GM12878 (cell line): ENCODE data around the gene ROR2. TPM values are rescaled to one million over a fixed set of nuclear protein-coding genes. Genes with fewer than 3 reads are reported as not detected.

ENCODE experiments used
- ATAC-seq: fragments of 200-7000 bp; cut with Tn5 transposase; 3 replicates; pipeline ENCODE4 v1.9.1; 2020; ENCODE audit warnings: mild to moderate bottlenecking, moderate library complexity
- BruUV-seq: library from RNA; stranded (reverse); fragments of 400-500 nt; replicated peaks from 2 replicates; lab custom pipeline; 2021; lab: Mats Ljungman, UMichigan
- CTCF ChIA-PET: fragments of 300-600 bp; sonication (Branson Sonifier 250); formaldehyde crosslinking; extraction: SDS; loops from one replicate; lab custom pipeline; 2021; ENCODE audit warnings: inconsistent platforms; lab: Yijun Ruan, JAX
- POLR2A ChIA-PET: fragments of 350-600 bp; formaldehyde crosslinking; extraction: SDS; loops from one replicate; lab custom pipeline; 2021; ENCODE audit warnings: inconsistent platforms; lab: Charles Lee
- RAD21 ChIA-PET: fragments of 300-600 bp; sonication (Branson Sonifier 250); formaldehyde crosslinking; loops from one replicate; lab custom pipeline; 2023; ENCODE audit warnings: antibody characterized with exemption; ENCODE audit not compliant: unreplicated experiment; lab: Charles Lee
- SMC1A ChIA-PET: fragments of 300-600 bp; sonication (Branson Sonifier 250); formaldehyde crosslinking; loops from one replicate; lab custom pipeline; 2023; ENCODE audit not compliant: unreplicated experiment, uncharacterized antibody; lab: Charles Lee
- DNase-seq: peaks from one replicate; pipeline ENCODE4 v3.0.0-alpha.2; 2011; ENCODE audit warnings: low read depth, low spot score
- FAIRE-seq: peaks from 3 replicates; lab custom pipeline; 2011; peaks lifted over from hg19 to GRCh38; lab: Jason Lieb, UNC
- H2AFZ ChIP-seq: 2 replicates; pipeline ENCODE4 v1.6.0; 2011; ENCODE audit warnings: low read depth, low read length, control low read depth; ENCODE audit not compliant: control insufficient read depth
- H3K27ac ChIP-seq: 2 replicates; pipeline ENCODE4 v1.5.1; 2011; ENCODE audit warnings: control low read depth; ENCODE audit not compliant: control insufficient read depth, insufficient read depth
- H3K27me3 ChIP-seq, 2 experiments: replicated peaks in 1 of 2; 2 replicates each; pipeline versions ENCODE4 v1.6.0 to v1.6.1; 2011; ENCODE audit warnings: low read length in 1 of 2; ENCODE audit not compliant: control insufficient read depth in 2 of 2, insufficient read depth in 2 of 2
- H3K36me3 ChIP-seq, 2 experiments: 2 replicates each; pipeline ENCODE4 v1.5.1; 2011; ENCODE audit warnings: low read length in 1 of 2; ENCODE audit not compliant: control insufficient read depth in 2 of 2, insufficient read depth in 2 of 2
- H3K4me1 ChIP-seq: 2 replicates; pipeline ENCODE4 v1.6.1; 2011; ENCODE audit warnings: mild to moderate bottlenecking, low read length, moderate library complexity, mixed read lengths; ENCODE audit not compliant: control insufficient read depth, insufficient read depth
- H3K4me2 ChIP-seq: 2 replicates; pipeline ENCODE4 v1.6.0; 2011; ENCODE audit warnings: control low read depth; ENCODE audit not compliant: control insufficient read depth, insufficient read depth
- H3K4me3 ChIP-seq: fragments of 200-600 bp; sonication (generic); 2 replicates; pipeline ENCODE4 v1.5.1; 2016
- H3K79me2 ChIP-seq: 2 replicates; pipeline ENCODE4 v1.6.0; 2011; ENCODE audit warnings: low read length; ENCODE audit not compliant: control insufficient read depth, insufficient read depth
- H3K9ac ChIP-seq: 2 replicates; pipeline ENCODE4 v1.8.0; 2011; ENCODE audit warnings: low read length, control low read depth, mixed read lengths; ENCODE audit not compliant: control insufficient read depth, insufficient read depth
- H3K9me3 ChIP-seq: replicated peaks from 3 replicates; pipeline ENCODE4 v1.5.1; 2011; ENCODE audit warnings: mild to moderate bottlenecking, low read length; ENCODE audit not compliant: control insufficient read depth, insufficient read depth
- H4K20me1 ChIP-seq: 2 replicates; pipeline ENCODE4 v1.6.0; 2011; ENCODE audit not compliant: control insufficient read depth, insufficient read depth
- CBX3 ChIP-seq: fragments of 200-600 bp; sonication (generic); IDR thresholded peaks from 2 replicates; pipeline ENCODE4 v1.6.1; 2016; ENCODE audit warnings: low read depth, borderline replicate concordance
- NFYA ChIP-seq: IDR thresholded peaks from 2 replicates; pipeline ENCODE4 v1.6.1; 2011; ENCODE audit warnings: low read depth, mild to moderate bottlenecking, low read length, improper control_type of control experiment, borderline replicate concordance
- RAD21 ChIP-seq: IDR thresholded peaks from 2 replicates; pipeline ENCODE4 v1.6.1; 2011; ENCODE audit warnings: mild to moderate bottlenecking, low read depth, low read length, moderate library complexity; ENCODE audit not compliant: insufficient read depth
- RAD51 ChIP-seq: fragments of 450-650 bp; IDR thresholded peaks from 2 replicates; pipeline ENCODE4 v1.6.1; 2016; ENCODE audit warnings: moderate library complexity, mild to moderate bottlenecking, inconsistent platforms
- RELA ChIP-seq: fragments of 450-650 bp; IDR thresholded peaks from 2 replicates; pipeline ENCODE4 v1.8.0; 2014; ENCODE audit warnings: borderline replicate concordance; ENCODE audit not compliant: partially characterized antibody
- SMC3 ChIP-seq: IDR thresholded peaks from 2 replicates; pipeline ENCODE4 v1.6.1; 2011; ENCODE audit warnings: low read length, improper control_type of control experiment, borderline replicate concordance
- TCF7 ChIP-seq: IDR thresholded peaks from 2 replicates; pipeline ENCODE4 v1.6.1; 2014; ENCODE audit warnings: antibody characterized with exemption, borderline replicate concordance
- WGBS: methylation state at CpG from one replicate; pipeline ENCODE4 v1.1.6; 2016; ENCODE audit warnings: low lambda C conversion rate; ENCODE audit not compliant: insufficient replicate concordance, insufficient coverage; ENCODE audit errors: missing lambda C conversion rate; 5-methylcytosine and 5-hydroxymethylcytosine counted together
- in situ Hi-C: fragments of 300-500 bp; cut with MboI; formaldehyde crosslinking; loops from 9 replicates; pipeline ENCODE4 v1.14.3; 2018; ENCODE audit warnings: mixed read lengths
- intact Hi-C: fragments of 100-400 bp; cut with micrococcal nuclease; formaldehyde crosslinking; loops from one replicate; pipeline ENCODE4 v1.14.2; 2022; ENCODE audit not compliant: unreplicated experiment
- polyA plus RNA-seq, 11 experiments: library from polyadenylated mRNA; depleted of rRNA in 4 of 11; unstranded in 6 of 11; stranded (reverse) in 5 of 11; fragments of >200 nt; fragmentation: Nextera tagmentation in 4 of 11; fragmentation: Illumina TruSeq in 1 of 11; extraction: Ambion mirVana in 4 of 11; extraction: Trizol in 1 of 11; gene quantifications; 1 replicate in 1 of 11; 2 replicates in 10 of 11; pipeline versions ENCODE4 v1.2.1 to v1.2.3, GENCODE V29; 2011 to 2016; ENCODE audit warnings: inconsistent platforms in 2 of 11, missing spikeins in 2 of 11, low read depth in 1 of 11
- total RNA-seq, 4 experiments: library from RNA; depleted of rRNA in 3 of 4; stranded (reverse); fragments of >200 nt in 3 of 4; fragmentation: Illumina TruSeq in 1 of 4; extraction: Trizol in 1 of 4; gene quantifications; 2 replicates each; pipeline versions ENCODE4 v1.2.1 to v1.2.3, GENCODE V29; 2013 to 2021
- TF ChIP-seq, protein P1 (sequence below), 3 experiments: IDR thresholded peaks in 2 of 3; conservative IDR thresholded peaks in 1 of 3; 2 replicates each; pipeline ENCODE4 v1.5.1; 2011; ENCODE audit warnings: low read depth in 3 of 3, low read length in 3 of 3, mild to moderate bottlenecking in 3 of 3, control low read depth in 2 of 3, moderate library complexity in 2 of 3, inconsistent platforms in 1 of 3, mixed read lengths in 1 of 3; ENCODE audit not compliant: control insufficient read depth in 2 of 3, insufficient read depth in 1 of 3; ENCODE audit errors: extremely low read depth in 1 of 3
- TF ChIP-seq, protein P2 (sequence below): IDR thresholded peaks from 2 replicates; pipeline ENCODE4 v1.6.1; 2012; ENCODE audit warnings: low read depth, low read length, improper control_type of control experiment

ROR2 gene
- total and polyA plus RNA-seq, 10 of the 15 experiments (the other 5 are each of a cell fraction or from before 2014, with no cell fraction given), result 0.03 to 0.05 TPM; not detected in 8

- Histone ChIP-seq H3K27me3 (0 out of 4 replicates have a peak, but pooled peaks cover 0 to 5% of the 10 kb centered on the region in 2 experiments), H3K79me2 (no peaks in the 10 kb centered on the region), H3K36me3 (no peaks in the 10 kb centered on the region), H3K4me3 (no peak overlapping the region), H3K4me2 (no peak overlapping the region), H4K20me1 (no peaks in the 10 kb centered on the region), H3K4me1 (no peaks in the 10 kb centered on the region), H3K27ac (no peak overlapping the region), H3K9ac (no peak overlapping the region), H2AFZ (no peak overlapping the region), H3K9me3 (no peaks in the 10 kb centered on the region)
- ChIA-PET RAD21 (no interaction called here), SMC1A (no interaction called here), CTCF (interaction anchor here (1.1 kb wide), 1 partner anchor 20 kb away, joined by 3 read pairs; no protein-coding TSS in a partner anchor), POLR2A (no interaction called here)
- intact Hi-C loops, result no loop called here
- no peak for ATAC-seq
- in situ Hi-C loops, result no loop called here
- 55% methylated on average over 5 of the region's 5 CpGs for WGBS
- no peak for FAIRE-seq
- no peak for DNase-seq
- TF ChIP-seq NFYA (no peak), TCF7 (no peak), RELA (no peak)
- TF ChIP-seq, all 136 proteins: peak for 0
- BruUV-seq, result no TSS peak
Observed at GRCh38 chr9:91958174-91958573, 8.1 kb upstream of the ROR2 start.

DNA sequence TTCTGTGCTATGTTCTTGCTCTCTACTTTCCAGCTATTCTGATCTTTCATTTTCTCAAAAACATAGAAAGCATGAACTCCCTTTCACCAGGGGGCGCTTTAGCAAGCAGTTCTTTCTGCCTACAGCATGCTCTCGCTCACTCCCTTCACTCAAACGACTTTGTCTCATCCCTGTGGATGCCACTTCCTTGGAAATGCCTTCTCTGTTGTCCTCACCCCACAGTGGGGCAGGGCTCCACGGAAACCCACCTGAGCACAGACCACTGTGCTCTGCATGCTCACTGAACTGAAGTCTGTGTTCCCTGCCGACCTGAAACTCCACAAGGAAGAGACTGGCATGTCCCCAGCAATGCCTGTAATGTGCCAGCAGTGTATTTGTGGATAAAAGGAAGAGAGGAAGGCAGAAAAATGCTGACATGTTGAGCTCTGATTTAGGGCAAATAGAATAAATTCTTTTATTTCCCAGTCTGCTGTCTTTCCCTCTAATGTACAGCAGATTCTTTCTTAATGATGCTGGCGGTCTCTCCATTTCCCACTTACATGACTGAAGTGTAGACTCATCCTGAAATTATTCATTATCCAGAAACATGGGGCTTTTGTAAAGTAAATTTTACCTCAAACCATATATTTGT lies 4.9 kb upstream of the ROR2 start:
- no peaks in the 10 kb centered on the region for H3K9me3 ChIP-seq
- FAIRE-seq (peak; percentile 47), ATAC-seq (peak; percentile 56), DNase-seq (no peak)
- peaks cover 8 to 15% of the 10 kb centered on the region in 2 experiments; a peak in 3 of 4 replicates for H3K27me3 ChIP-seq
- no peak overlapping the region for H3K9ac ChIP-seq
- in situ Hi-C loops, result no loop called here
- H4K20me1 ChIP-seq, result no peaks in the 10 kb centered on the region
- no peaks in the 10 kb centered on the region for H3K4me1 ChIP-seq
- 15% methylated on average over 6 of the region's 6 CpGs for WGBS
- H3K4me3 ChIP-seq, result no peak overlapping the region
- no TSS peak for BruUV-seq
- intact Hi-C loops, result no loop called here
- no peaks in the 10 kb centered on the region for H3K79me2 ChIP-seq
- TF ChIP-seq SMC3 (peak; percentile 31; the same call in 1 of the 2 replicates), CBX3 (no peak), RAD21 (peak; percentile 35), RAD51 (no peak)
- TF ChIP-seq, protein P1, sequence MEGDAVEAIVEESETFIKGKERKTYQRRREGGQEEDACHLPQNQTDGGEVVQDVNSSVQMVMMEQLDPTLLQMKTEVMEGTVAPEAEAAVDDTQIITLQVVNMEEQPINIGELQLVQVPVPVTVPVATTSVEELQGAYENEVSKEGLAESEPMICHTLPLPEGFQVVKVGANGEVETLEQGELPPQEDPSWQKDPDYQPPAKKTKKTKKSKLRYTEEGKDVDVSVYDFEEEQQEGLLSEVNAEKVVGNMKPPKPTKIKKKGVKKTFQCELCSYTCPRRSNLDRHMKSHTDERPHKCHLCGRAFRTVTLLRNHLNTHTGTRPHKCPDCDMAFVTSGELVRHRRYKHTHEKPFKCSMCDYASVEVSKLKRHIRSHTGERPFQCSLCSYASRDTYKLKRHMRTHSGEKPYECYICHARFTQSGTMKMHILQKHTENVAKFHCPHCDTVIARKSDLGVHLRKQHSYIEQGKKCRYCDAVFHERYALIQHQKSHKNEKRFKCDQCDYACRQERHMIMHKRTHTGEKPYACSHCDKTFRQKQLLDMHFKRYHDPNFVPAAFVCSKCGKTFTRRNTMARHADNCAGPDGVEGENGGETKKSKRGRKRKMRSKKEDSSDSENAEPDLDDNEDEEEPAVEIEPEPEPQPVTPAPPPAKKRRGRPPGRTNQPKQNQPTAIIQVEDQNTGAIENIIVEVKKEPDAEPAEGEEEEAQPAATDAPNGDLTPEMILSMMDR (IDR thresholded peaks at IDR 0.05 in 2 of 3, conservative IDR thresholded peaks at IDR 0.05 in 1 of 3; ENCODE audit: control insufficient read depth in 2 of 3, extremely low read depth in 1 of 3, insufficient read depth in 1 of 3, low read depth in 3 of 3, low read length in 3 of 3), result peak; percentile 49 to 73 (median 61)
- TF ChIP-seq, protein P2, sequence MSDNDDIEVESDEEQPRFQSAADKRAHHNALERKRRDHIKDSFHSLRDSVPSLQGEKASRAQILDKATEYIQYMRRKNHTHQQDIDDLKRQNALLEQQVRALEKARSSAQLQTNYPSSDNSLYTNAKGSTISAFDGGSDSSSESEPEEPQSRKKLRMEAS, result no peak
- no peak overlapping the region for H2AFZ ChIP-seq
- no peaks in the 10 kb centered on the region for H3K36me3 ChIP-seq
- H3K27ac ChIP-seq, result no peak overlapping the region
- SMC1A ChIA-PET, result interaction anchor here (1.2 kb wide), 1 partner anchor 10 kb away, joined by 5 read pairs; no protein-coding TSS in a partner anchor
- POLR2A ChIA-PET, result no interaction called here
- H3K4me2 ChIP-seq, result no peak overlapping the region
- RAD21 ChIA-PET, result no interaction called here
- CTCF ChIA-PET, result interaction anchor here (1.1 to 3.4 kb wide), 13 partner anchors 8 to 1288 kb away, joined by 3 to 19 read pairs (median 4); partner anchors contain the start of gene SPTLC1
